GM12891 (cell line): ENCODE results near the gene GLOD4.
A peak's percentile ranks its signal among the peaks of the same experiment; 100 is the strongest.
"Not testable (repeated sequence)": the region's sequence is repeated elsewhere in the genome, so short reads cannot be mapped to it uniquely, and the experiment has no call there.

Experiments used
- DNase-seq: peaks from one replicate; pipeline ENCODE4 v3.0.0; 2011; ENCODE audit warnings: low spot score; ENCODE audit not compliant: insufficient read length
- FAIRE-seq: peaks from 2 replicates; lab custom pipeline; 2011; peaks lifted over from hg19 to GRCh38; lab: Jason Lieb, UNC
- PAX5 ChIP-seq: IDR thresholded peaks from 2 replicates; pipeline ENCODE4 v1.6.1; 2011; ENCODE audit warnings: low read length, moderate library complexity, mild to moderate bottlenecking; ENCODE audit not compliant: insufficient read depth, severe bottlenecking
- POLR2A ChIP-seq: IDR thresholded peaks from 2 replicates; pipeline ENCODE4 v1.6.1; 2011; ENCODE audit warnings: low read depth, low read length, control low read depth
- POLR2AphosphoS5 ChIP-seq: IDR thresholded peaks from 2 replicates; pipeline ENCODE4 v1.6.1; 2011; ENCODE audit warnings: low read depth, low read length, control low read depth
- POU2F2 ChIP-seq: IDR thresholded peaks from 2 replicates; pipeline ENCODE4 v1.6.1; 2011; ENCODE audit warnings: low read depth, mild to moderate bottlenecking, control low read depth, low read length, moderate library complexity
- SPI1 ChIP-seq: IDR thresholded peaks from 2 replicates; pipeline ENCODE4 v1.6.1; 2011; ENCODE audit warnings: low read depth, low read length, control low read depth
- TAF1 ChIP-seq: IDR thresholded peaks from 2 replicates; pipeline ENCODE4 v1.6.1; 2011; ENCODE audit warnings: low read depth, low read length, control low read depth

GLOD4 gene

DNA sequence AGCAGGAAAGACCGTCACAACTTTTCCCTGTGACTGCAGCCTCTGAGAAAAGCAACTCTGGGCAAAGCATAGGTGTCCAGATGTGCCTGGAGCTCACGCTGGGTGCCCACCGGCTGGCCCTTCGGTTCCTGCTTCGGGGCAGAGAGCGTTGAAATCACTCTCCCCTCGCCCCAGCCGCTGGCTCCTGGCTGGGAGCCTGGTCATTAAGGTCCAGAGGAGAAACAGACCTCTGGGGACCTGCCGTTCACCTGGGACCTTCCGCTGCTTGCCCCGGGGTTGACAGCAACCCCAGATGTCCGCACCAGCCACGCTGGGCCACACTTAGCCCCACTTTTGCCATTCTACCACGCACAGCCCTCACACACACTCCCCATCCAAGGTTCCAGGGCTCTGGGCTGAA lies 13.2 kb upstream of the GLOD4 start:
- TF ChIP-seq POLR2AphosphoS5: no peak
- TF ChIP-seq TAF1: no peak
- no peak for TF ChIP-seq PAX5
- no peak for TF ChIP-seq SPI1
- no peak for TF ChIP-seq POLR2A
- no peak for TF ChIP-seq POU2F2
- FAIRE-seq: no peak

DNA sequence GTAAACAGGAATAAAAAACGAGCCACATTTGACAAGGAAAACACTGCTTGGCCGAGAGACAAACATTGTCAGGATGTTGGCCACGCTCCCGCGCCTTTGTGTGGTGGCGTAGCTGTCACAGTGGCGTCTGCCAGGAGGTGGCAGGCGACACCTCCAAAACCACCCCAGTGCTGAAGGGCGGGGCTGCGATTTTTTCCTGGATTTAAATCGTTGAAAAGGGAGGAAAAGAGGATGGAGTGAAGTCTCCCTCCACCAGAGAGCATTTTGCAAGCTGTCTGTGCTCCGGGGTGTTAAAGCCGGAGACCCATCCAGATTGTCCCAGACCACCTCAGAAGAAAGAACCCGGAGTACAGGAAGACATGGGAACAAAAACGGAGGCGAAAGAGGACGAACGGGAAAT lies 12.8 kb upstream of the GLOD4 start:
- peak; percentile 73 for DNase-seq
- peak; percentile 56 for FAIRE-seq
- TF ChIP-seq POLR2AphosphoS5: no peak
- no peak for TF ChIP-seq PAX5
- no peak for TF ChIP-seq POLR2A
- TF ChIP-seq TAF1: no peak
- no peak for TF ChIP-seq POU2F2
- TF ChIP-seq SPI1: no peak

More for the DNA sequence above, 13.2 kb upstream of the GLOD4 start:
- no peak for DNase-seq

DNA sequence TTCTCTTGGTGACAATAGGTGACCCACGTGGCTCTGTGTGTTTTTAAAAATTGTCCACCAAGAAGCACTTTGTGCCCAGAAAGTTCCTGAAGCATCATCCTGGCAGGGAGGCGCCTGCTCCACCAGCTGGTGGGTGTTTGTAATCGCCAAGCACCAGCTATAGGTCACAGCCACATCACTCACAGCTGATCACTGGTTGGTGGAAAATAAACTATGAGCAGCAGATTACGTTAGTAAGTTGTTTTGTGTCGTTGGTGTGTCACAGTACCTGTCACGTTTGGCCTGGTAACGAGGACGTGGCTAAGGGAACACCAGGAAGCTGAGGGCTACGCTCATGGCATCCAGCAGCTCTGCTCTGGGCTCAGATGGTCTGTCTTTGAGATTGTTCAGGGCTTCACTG lies 10.2 kb upstream of the GLOD4 start:
- FAIRE-seq (no peak), DNase-seq (no peak)
- TF ChIP-seq TAF1 (no peak), SPI1 (no peak), PAX5 (no peak), POU2F2 (no peak), POLR2A (no peak), POLR2AphosphoS5 (no peak)

DNA sequence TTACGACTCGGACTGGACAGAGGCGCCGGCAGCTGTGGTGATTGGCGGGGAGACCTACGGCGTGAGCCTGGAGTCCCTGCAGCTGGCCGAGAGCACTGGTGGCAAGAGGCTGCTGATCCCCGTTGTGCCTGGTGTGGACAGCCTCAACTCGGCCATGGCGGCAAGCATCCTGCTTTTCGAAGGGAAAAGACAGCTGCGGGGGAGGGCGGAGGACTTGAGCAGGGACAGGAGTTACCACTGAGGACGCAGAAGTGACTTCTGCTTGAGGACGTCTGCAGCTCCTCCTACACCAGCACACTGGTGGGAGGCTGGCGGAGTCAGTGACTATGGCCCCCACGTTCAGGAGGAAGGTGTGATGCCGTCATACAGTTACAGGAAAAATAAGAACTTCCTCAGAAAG lies 9.7 kb upstream of the GLOD4 start:
- no peak for FAIRE-seq
- DNase-seq: no peak
- no peak for TF ChIP-seq POU2F2
- TF ChIP-seq TAF1: no peak
- no peak for TF ChIP-seq SPI1
- no peak for TF ChIP-seq POLR2A
- no peak for TF ChIP-seq PAX5
- TF ChIP-seq POLR2AphosphoS5: no peak

DNA sequence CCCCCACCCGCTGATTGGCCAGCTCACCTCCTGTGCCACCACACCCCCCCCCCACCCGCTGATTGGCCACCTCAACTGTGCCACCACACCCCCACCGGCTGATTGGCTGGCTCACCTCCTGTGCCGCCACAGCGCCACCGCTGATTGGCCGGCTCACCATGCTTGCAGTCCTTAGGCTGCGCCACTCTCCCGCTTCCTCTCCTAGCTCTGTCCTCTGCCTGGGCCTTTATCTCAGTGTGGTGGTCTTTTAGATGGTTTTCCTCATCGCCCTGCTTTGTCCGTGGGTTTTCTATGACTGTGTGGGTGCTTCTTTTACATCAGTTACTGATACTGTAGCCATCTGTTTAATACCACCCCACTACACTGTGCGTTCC lies 8.8 kb upstream of the GLOD4 start:
- DNase-seq: not testable (repeated sequence)

DNA sequence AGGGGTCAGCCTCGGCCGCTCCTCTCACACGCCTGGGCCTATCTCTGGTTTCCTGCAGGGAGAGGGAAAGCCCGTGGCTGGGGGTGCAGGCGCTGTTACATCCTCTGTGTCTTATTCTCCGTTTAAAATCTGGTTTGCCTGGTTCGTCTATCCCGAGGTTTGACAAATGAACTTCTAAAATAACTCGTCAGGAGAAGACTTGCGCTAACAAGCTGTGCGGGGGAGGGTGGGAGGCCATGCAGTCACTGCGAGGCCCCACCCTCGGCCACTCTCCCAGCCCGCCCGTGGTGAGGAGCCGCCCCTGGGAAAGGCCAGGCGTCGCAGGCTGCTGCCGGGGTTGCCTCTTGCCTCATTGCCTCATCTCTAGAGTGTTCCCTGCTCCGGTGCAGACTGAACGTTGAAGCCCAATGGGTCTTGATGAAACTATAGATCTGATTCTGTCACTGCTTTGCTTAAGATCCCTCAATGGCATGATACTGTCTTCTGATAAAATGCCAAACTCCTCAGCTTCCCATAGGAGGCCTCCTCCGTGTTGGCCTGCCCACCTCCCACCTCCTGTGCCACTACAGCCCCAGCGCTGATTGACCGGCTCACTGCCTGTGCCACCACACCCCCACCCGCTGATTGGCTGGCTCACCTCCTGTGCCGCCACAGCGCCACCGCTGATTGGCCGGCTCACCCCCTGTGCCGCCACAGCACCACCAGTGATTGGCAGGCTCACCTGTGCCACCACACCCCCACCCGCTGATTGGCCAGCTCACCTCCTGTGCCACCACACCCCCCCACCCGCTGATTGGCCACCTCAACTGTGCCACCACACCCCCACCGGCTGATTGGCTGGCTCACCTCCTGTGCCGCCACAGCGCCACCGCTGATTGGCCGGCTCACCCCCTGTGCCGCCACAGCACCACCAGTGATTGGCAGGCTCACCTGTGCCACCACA lies 8.1 kb upstream of the GLOD4 start:
- peak; percentile 38 for FAIRE-seq
- DNase-seq: not testable (repeated sequence)

More for the DNA sequence above, 8.8 kb upstream of the GLOD4 start:
- FAIRE-seq: not testable (repeated sequence)

DNA sequence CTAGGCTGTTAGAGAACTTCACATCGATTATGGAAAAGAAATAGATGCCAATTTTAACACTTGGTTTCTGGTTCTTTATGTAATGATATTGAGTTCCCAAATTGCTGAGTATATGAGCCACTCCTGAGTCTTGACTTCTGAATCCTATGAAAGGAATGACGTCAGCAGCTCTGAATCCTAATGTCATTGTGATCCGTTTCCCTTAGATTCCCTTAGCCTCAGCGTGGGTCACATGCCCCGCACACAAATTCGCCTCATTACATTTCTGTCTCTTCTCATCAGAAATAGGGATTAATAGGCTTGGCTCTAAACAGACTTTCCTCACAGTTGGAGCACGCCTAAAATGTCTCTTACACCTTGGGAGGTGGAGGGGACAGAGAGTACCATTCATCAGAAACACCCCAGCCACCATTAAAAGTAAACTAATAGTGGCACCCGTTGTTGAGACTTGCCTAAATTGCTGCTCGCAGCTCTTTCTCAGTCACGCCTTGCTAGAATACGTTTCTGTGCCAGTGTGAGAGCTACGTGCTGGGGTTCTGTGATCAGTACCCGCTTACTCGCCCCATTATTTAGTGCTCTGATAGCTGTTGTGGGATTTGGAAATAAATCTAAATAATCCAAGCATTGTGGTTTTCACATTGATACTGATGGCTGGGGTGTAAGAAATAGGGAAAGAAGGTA lies 7.2 kb upstream of the GLOD4 start:
- no peak for DNase-seq
- TF ChIP-seq PAX5: no peak
- no peak for TF ChIP-seq POLR2AphosphoS5
- TF ChIP-seq SPI1: no peak
- no peak for TF ChIP-seq POLR2A
- no peak for TF ChIP-seq TAF1
- TF ChIP-seq POU2F2: no peak
- FAIRE-seq: no peak

DNA sequence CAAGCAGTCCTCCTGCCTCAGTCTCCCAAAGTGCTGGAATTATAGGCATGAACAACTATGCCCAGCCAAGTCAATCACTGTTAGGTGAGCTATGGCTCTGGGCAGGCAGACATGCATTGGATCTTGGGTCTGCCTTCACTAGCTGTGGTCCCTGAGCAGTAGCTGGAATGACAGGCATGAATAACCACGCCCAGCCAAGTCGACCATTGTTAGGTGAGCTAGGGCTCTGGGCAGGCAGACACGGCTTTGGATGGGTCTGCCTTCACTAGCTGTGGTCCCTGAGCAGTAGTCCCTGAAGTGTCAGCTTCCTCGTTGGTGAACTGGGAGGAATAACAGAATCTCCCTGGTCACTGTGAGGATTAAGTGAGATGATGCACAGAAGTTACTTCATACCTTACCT lies 6.5 kb upstream of the GLOD4 start:
- DNase-seq (no peak), FAIRE-seq (no peak)
- TF ChIP-seq POLR2AphosphoS5: no peak
- no peak for TF ChIP-seq SPI1
- TF ChIP-seq POU2F2: no peak
- TF ChIP-seq POLR2A: no peak
- TF ChIP-seq PAX5: no peak
- TF ChIP-seq TAF1: no peak

DNA sequence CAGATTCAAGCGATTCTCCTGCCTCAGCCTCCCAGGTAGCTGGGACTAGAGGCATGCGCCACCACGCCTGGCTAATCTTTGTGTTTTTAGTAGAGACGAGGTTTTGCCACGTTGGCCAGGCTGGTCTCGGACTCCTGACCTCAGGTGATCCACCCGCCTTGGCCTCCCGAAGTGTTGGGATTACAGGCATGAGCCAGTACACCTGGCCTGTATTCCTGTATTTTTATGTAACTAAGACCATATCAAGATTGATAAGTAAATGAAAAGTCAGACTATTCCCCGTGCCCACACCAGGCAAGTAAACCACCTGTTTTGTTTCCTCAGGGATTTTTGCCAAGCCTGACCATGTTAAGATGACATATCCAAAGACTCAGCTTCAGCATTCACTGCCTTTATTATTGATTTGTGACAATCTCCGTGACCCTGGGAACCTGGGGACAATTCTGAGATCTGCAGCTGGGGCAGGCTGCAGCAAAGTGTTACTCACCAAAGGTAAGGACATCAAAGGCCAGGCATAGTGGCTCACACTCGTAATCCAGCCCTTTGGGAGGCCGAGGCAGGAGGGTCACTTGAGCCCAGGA lies 5.7 kb upstream of the GLOD4 start:
- DNase-seq (no peak), FAIRE-seq (no peak)
- TF ChIP-seq POLR2AphosphoS5 (no peak), PAX5 (no peak), POU2F2 (no peak), SPI1 (no peak), TAF1 (no peak), POLR2A (no peak)

DNA sequence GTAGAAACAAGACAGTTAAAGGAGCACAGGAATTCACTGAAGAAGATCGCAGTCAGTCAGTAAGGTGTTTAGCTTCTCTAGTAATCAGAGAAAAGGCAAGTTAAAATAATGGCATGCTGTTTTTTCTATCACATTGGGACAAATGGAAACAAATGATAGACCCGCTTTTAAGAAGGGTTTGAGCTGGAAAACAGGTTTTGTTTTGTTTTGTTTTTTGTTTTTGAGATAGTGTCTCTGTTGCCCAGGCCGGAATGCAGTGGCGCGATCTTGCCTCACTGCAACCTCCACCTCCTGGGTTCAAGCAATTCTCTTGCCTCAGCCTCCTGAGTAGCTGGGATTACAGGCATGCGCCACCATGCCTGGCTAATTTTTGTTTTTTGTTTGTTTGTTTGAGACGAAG lies 3.8 kb upstream of the GLOD4 start:
- not testable (repeated sequence) for DNase-seq, FAIRE-seq
